NCI-H2171 treated with DMSO at 0.1 percent for 48 hours (cell line): ENCODE results near the gene TP53BP2.
"Not testable (repeated sequence)": the region's sequence is repeated elsewhere in the genome, so short reads cannot be mapped to it uniquely, and the experiment has no call there.

ENCODE experiments used
- DNase-seq: peaks from one replicate; lab custom pipeline; 2025; lab: John Stamatoyannopoulos, UW

The TP53BP2 gene

DNA sequence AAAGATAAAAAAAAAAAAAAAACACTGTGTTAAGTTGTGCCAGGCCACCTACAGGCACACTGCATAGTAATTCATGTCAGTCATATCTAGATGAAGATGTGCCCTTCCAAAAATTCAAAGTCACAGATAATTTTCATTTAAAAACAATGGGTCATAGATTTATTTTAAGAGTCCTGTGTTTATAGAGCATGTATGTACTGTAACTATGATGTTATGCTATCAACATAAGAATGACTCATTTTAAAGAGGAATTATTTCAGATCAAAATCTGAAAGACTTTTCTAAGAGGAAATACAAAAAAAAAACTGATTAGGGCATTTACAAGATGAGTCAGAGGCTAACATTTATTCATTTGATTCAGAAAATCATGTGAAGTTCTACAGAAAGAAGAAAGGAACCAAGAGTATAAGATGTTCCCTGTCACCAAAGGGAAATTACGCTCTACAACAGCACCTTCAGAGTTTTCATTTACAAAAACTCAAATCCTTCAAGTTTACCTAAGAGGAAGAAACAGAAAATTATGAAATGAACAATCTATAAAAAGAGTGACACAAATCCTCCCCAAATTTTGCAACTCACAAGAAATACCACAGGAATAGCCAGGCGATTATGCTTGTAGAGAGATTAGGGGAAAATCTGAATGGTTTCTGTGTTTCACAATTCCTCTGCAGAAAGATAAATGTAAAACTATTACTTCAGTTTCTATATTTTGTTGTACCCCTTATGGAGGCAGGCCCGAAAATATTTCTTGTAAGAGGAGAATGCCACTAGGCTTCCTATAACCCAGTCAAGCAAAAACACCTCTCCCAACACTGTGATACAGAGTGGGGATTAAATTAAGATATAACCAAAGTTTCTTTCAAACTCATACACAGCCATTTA is 13.8 kb downstream of the TP53BP2 start:
- peak; percentile 8 for DNase-seq

DNA sequence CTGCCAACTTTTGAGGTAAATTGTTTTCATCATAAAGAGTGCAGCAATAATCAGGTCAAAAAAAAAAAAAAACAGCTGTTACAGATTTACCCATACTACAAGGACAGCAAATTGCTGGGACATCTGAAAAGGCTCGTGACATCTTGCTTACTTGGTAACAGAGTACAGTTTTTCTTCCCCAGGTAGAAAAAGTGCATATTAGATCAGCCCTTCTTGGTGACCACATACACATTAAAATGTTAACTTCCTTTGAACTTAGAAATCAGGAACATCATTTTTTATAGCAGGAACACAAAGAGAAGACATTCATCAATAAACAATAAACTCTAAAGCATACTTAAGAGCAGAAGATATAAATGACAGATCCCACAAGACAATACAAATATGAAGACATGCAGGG is 16.1 kb downstream of the TP53BP2 start:
- no peak for DNase-seq

- DNase-seq, result no peak
Measured at GRCh38 chr1:223828162-223828848, 17.4 kb downstream of the TP53BP2 start.

DNA sequence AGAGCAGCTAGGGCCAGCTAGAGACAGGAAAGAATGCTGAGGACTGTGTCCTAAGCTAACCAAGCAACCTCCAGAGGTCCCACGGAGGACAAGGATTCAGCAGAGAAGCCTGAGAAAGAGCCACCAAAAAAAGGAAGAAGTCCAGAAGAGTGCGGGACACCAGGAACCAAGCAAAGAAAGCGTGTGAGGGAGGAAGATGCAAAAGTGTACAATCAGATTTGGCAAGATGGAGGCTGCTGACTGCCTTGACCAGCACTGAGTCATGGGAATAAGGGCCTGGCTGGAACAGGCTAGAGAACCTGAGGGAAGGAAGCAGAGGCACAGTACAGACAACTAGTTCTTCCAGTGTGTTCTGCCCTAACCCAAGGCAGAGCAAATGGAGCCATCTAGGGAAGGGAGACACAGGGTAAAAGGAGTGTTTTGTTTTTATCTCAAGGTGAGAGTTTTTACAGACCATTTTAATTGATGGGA is 18.5 kb downstream of the TP53BP2 start:
- DNase-seq, result no peak

GRCh38 chr1:223825767-223826748 is 19.7 kb downstream of the TP53BP2 start:
- no peak for DNase-seq

- no peak for DNase-seq
Measured at GRCh38 chr1:223824712-223825111, 21.0 kb downstream of the TP53BP2 start.

DNA sequence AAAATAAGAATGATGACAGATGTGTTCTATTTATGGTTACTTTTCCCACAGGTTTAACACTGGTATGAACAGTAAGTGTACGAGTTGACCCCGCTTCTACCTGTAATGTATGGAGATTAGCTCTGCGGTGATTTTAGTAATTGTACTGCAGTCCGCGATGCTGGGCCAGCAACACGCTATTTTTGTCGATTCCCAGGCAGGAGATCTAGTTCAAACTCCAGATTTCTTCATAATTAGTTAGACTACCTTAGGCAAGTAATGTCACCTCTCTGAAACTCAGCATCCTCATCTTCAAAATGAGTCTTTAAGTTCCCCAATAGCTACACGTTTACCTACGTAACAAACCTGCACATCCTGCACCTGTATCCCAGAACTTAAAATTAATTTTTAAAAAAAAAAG is 21.5 kb downstream of the TP53BP2 start:
- no peak for DNase-seq

GRCh38 chr1:223820971-223821370 is 24.8 kb downstream of the TP53BP2 start:
- no peak for DNase-seq

DNA sequence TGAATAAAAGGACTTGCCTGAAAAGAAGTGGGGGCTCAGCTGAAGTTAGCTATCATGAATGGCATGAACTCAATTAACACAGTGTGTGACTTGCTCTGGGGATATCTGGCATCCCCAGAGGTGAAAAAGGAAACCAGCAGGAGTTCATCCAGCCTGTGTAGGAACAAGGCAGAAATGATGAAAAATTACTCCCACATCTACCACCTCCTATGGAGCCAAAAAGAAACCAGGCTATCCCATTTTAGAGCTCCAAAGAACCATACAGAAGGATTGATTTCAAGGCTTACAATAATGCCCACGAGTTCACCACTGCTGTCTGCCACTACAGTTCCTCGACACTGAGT is 25.3 kb downstream of the TP53BP2 start:
- no peak for DNase-seq

GRCh38 chr1:223819730-223820514 is 25.8 kb downstream of the TP53BP2 start:
- DNase-seq, result no peak

GRCh38 chr1:223817265-223817664 is 28.5 kb downstream of the TP53BP2 start:
- not testable (repeated sequence) for DNase-seq

GRCh38 chr1:223815865-223816264 is 29.9 kb downstream of the TP53BP2 start:
- no peak for DNase-seq

GRCh38 chr1:223815020-223815853 is 30.5 kb downstream of the TP53BP2 start:
- DNase-seq, result no peak

DNA sequence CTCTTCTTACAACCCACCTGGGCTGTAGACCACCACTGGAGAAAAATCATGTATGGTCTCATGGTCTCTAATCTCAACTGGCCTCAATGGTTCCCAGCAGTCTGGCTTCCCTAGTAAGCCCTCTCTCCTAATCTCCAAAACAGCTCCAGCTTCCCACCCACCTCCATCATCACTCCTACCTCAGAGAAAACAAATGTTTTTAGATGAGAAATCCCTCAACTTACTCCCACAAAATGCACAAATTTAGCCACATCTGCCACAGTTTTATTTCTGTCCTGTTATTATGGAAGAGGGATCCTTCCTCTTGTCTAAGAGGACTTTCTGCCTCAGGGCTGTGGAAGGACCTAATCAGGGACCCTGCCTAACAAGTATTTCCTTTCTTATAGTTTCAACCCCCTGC is 32.1 kb downstream of the TP53BP2 start:
- no peak for DNase-seq

GRCh38 chr1:223811634-223812101 is 34.1 kb downstream of the TP53BP2 start:
- DNase-seq, result peak; percentile 39

GRCh38 chr1:223810586-223810985 is 35.2 kb downstream of the TP53BP2 start:
- no peak for DNase-seq

GRCh38 chr1:223809905-223810304 is 35.8 kb downstream of the TP53BP2 start:
- not testable (repeated sequence) for DNase-seq

GRCh38 chr1:223803211-223803610 is 42.5 kb downstream of the TP53BP2 start:
- DNase-seq, result no peak

GRCh38 chr1:223802602-223803001 is 43.1 kb downstream of the TP53BP2 start:
- no peak for DNase-seq

DNA sequence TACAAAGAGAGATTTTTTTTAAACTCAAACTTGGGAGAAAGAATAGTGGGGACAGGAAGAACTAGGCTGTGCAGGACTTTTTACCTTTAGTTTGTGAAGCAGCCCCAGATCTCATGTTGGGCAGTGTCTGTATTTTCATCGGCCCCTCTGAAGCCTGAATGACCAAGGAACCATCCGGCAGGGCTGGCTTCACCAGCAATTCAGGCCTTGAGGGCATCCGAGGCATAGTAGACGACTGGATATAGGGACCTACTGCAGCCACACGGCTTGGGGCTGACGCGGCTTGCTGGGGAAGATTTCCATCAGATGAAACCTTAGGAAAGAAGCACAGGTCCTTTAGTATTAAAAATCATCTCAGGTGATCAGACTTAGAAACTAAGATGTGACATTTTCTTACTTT is 43.7 kb downstream of the TP53BP2 start:
- no peak for DNase-seq
